Epithelial cell of esophagus (primary cell): ENCODE data around the gene PRSS3.
"Not testable (repeated sequence)": the region's sequence is repeated elsewhere in the genome, so short reads cannot be mapped to it uniquely, and the experiment has no call there.

ENCODE experiments used
- DNase-seq: peaks from one replicate; pipeline ENCODE4 v3.0.0; 2010; ENCODE audit warnings: low read depth
- H3K4me3 ChIP-seq: 2 replicates; pipeline ENCODE4 v1.5.1; 2011; ENCODE audit warnings: mild to moderate bottlenecking, low read length, control low read depth
- CTCF ChIP-seq: IDR thresholded peaks from 2 replicates; pipeline ENCODE4 v1.5.1; 2011; ENCODE audit warnings: low read depth, mild to moderate bottlenecking, low read length, control low read depth, inconsistent platforms; ENCODE audit not compliant: insufficient read depth; ENCODE audit errors: missing control alignments

The PRSS3 gene

DNA sequence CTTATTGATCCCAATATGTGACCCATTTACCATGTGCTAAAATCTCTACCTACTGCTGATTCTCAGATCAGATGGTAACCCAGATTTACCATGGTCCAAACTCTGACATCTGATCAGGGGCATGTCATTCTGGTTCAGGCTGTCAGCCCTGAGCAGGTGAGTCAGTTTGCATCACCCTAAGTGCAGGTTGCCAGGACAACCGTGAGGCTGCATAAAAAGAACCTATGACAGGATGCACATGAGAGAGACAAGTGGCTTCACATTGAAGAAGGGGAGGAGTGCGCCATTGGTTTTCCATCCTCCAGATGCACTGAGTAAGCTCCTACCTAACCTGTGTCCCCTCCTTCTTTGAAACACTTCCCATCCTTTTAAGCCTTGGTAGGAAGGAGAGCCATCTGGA is 801 bp upstream of the PRSS3 start:
- no peak for TF ChIP-seq CTCF
- peak; percentile 65 for DNase-seq
- H3K4me3 ChIP-seq, result no peak overlapping the region

GRCh38 chr9:33795819-33796218 is 458 bp downstream of the PRSS3 start:
- DNase-seq, result no peak
- no peak overlapping the region for H3K4me3 ChIP-seq
- TF ChIP-seq CTCF, result no peak

DNA sequence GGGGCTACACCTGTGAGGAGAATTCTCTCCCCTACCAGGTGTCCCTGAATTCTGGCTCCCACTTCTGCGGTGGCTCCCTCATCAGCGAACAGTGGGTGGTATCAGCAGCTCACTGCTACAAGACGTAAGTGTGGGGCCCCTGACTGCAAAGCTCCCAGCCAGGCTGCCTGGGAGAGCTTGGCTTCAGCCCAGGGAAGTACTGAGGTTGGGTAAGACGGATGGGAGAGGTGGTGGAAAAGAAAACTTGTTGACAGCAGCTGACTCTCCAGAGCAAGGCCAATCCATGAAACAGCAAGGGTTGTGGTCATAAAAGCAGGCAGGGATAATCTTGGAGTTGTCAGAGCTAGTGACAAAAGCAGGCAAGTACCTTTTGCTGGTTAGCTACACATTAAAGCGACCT is 1.3 kb downstream of the PRSS3 start:
- not testable (repeated sequence) for H3K4me3 ChIP-seq, DNase-seq

DNA sequence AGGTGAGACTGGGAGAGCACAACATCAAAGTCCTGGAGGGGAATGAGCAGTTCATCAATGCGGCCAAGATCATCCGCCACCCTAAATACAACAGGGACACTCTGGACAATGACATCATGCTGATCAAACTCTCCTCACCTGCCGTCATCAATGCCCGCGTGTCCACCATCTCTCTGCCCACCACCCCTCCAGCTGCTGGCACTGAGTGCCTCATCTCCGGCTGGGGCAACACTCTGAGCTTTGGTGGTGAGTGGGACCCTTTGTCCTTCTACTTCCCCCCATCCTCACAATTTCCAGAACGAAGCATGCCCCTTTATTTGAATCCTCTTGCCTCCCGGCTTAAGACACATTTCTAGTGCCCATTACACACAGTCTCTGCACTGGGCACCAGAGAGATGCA is 2.5 kb downstream of the PRSS3 start:
- no peak for DNase-seq
- no peak for TF ChIP-seq CTCF
- no peak overlapping the region for H3K4me3 ChIP-seq

GRCh38 chr9:33798545-33798944 is 3.2 kb downstream of the PRSS3 start:
- no peak for DNase-seq
- no peak for TF ChIP-seq CTCF
- H3K4me3 ChIP-seq, result no peak overlapping the region

GRCh38 chr9:33799928-33800704 is 4.8 kb downstream of the PRSS3 start:
- no peak for TF ChIP-seq CTCF
- DNase-seq, result no peak
- H3K4me3 ChIP-seq, result no peak overlapping the region

DNA sequence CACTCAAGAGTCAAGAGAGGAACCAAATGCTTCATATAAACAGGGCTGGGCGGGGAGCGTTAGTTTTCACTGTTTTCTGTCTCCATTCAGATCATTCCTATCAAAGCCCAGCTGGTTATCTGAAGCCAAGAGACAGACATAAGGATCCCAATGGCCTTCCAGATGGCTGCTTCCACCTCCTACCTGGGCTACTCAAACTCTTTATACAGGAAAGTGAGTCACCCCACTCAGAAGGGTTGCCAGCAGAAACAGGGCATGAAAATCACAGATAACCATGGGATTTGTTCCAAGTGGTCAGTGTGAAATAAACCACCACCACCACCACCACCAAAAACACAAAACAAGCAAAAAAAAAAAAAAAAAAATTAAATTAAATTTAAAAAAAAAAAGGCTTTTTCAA is 5.5 kb downstream of the PRSS3 start:
- DNase-seq, result peak; percentile 24
- no peak overlapping the region for H3K4me3 ChIP-seq
- no peak for TF ChIP-seq CTCF

- H3K4me3 ChIP-seq, result not testable (repeated sequence)
Observed at GRCh38 chr9:33801943-33802500, 6.7 kb downstream of the PRSS3 start.

GRCh38 chr9:33804196-33804595 is 8.8 kb downstream of the PRSS3 start:
- DNase-seq, H3K4me3 ChIP-seq: not testable (repeated sequence)

More at GRCh38 chr9:33801943-33802500, 6.7 kb downstream of the PRSS3 start:
- not testable (repeated sequence) for DNase-seq

DNA sequence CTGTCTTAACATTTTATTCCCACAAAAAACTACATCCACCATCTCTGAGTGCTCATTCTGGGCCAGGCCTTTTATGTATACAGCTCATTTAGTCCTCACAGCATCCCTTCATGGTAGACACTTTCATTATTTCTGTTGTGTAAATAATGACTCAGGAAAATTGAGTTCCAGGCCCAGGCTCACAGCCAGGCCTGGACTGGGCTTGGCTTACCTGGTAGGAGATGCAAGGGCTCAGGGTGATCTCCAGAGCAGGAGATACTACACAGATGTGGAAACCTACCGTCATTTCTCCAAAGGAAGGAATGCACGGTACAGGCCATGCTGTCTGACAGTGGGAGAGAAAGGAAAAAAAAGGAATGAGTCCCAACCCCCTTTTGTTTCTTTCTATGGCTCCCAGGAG is 11.8 kb downstream of the PRSS3 start:
- H3K4me3 ChIP-seq, result not testable (repeated sequence)

DNA sequence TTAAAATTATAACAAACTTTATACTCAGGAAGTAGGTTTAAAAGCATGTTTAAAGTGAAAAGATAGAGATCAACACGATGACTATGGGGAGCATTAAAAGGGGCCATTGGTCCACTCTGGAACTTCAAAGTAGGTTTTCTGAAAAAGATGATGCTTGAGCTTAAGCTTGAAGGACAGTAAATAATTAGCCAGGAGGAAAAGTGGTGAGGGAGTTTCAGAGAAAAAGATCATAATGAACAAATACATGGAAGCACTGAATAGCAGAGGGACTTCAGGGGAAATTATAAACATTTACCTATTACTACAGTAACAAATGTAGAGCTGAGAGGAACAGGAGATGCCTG is 13.6 kb downstream of the PRSS3 start:
- not testable (repeated sequence) for H3K4me3 ChIP-seq, DNase-seq

More for the DNA sequence above, 11.8 kb downstream of the PRSS3 start:
- DNase-seq, result peak; percentile 62
